Neural progenitor cell (in vitro differentiated cells): ENCODE results near the gene MRPL57. TPM values are rescaled to one million over a fixed set of nuclear protein-coding genes. Genes with fewer than 3 reads are reported as not detected.
"Not testable (repeated sequence)": the region's sequence is repeated elsewhere in the genome, so short reads cannot be mapped to it uniquely, and the experiment has no call there.

Source experiments
- DNase-seq: peaks from one replicate; pipeline ENCODE4 v3.0.0-alpha.2; 2016; ENCODE audit warnings: low spot score
- H2AFZ ChIP-seq: fragments of 200-600 bp; sonication (generic); replicated peaks from 2 replicates; pipeline ENCODE4 v1.6.1; 2016; ENCODE audit warnings: antibody characterized with exemption
- H3F3A ChIP-seq: fragments of 200-600 bp; sonication (generic); 2 replicates; pipeline ENCODE4 v1.6.1; 2016; ENCODE audit warnings: antibody characterized with exemption, low read depth
- H3K27ac ChIP-seq: fragments of 200-600 bp; sonication (generic); 2 replicates; pipeline ENCODE4 v1.5.1; 2016; ENCODE audit warnings: mild to moderate bottlenecking
- H3K27me3 ChIP-seq: fragments of 200-600 bp; sonication (generic); 2 replicates; pipeline ENCODE4 v1.6.1; 2016; ENCODE audit warnings: mild to moderate bottlenecking, moderate library complexity
- H3K36me3 ChIP-seq: fragments of 200-600 bp; sonication (generic); 2 replicates; pipeline ENCODE4 v1.5.1; 2016
- H3K4me1 ChIP-seq: fragments of 200-600 bp; sonication (generic); 2 replicates; pipeline ENCODE4 v1.6.1; 2016; ENCODE audit warnings: mixed run types
- H3K4me2 ChIP-seq: fragments of 200-600 bp; sonication (generic); 2 replicates; pipeline ENCODE4 v1.6.1; 2016
- H3K4me3 ChIP-seq: fragments of 200-600 bp; sonication (generic); 2 replicates; pipeline ENCODE4 v1.5.1; 2016
- H3K79me2 ChIP-seq: fragments of 200-600 bp; sonication (generic); 2 replicates; pipeline ENCODE4 v1.6.1; 2016; ENCODE audit warnings: low read depth
- H3K9ac ChIP-seq: fragments of 200-600 bp; sonication (generic); 2 replicates; pipeline ENCODE4 v1.6.1; 2016
- H3K9me3 ChIP-seq: fragments of 200-600 bp; sonication (generic); 2 replicates; pipeline ENCODE4 v1.5.1; 2016; ENCODE audit warnings: low read depth
- H4K20me1 ChIP-seq: fragments of 200-600 bp; sonication (generic); 2 replicates; pipeline ENCODE4 v1.6.1; 2016; ENCODE audit warnings: low read depth
- H3K27ac Mint-ChIP-seq: 3 replicates; pipeline ENCODE4 v1.8.0; 2021; ENCODE audit warnings: mixed read lengths
- H3K27me3 Mint-ChIP-seq: 2 replicates; pipeline ENCODE4 v1.8.0; 2022; ENCODE audit warnings: low read depth, mild to moderate bottlenecking, inconsistent platforms, moderate library complexity, mixed read lengths; ENCODE audit not compliant: insufficient read depth
- H3K36me3 Mint-ChIP-seq: 3 replicates; pipeline ENCODE4 v1.8.0; 2021; ENCODE audit warnings: mixed read lengths
- H3K4me1 Mint-ChIP-seq: 3 replicates; pipeline ENCODE4 v1.8.0; 2021; ENCODE audit warnings: mixed read lengths
- H3K4me3 Mint-ChIP-seq: 3 replicates; pipeline ENCODE4 v1.8.0; 2021; ENCODE audit warnings: mild to moderate bottlenecking, moderate library complexity, mixed read lengths
- H3K9me3 Mint-ChIP-seq: 3 replicates; pipeline ENCODE4 v1.8.0; 2020; ENCODE audit warnings: mixed read lengths
- CTCF ChIP-seq: fragments of 200-600 bp; sonication (generic); IDR thresholded peaks from 2 replicates; pipeline ENCODE4 v1.5.1; 2017; ENCODE audit warnings: antibody characterized with exemption, mild to moderate bottlenecking
- EZH2 ChIP-seq: fragments of 200-600 bp; sonication (generic); IDR thresholded peaks from 2 replicates; pipeline ENCODE4 v1.6.1; 2017; ENCODE audit warnings: antibody characterized with exemption, mild to moderate bottlenecking, moderate library complexity
- EZH2phosphoT487 ChIP-seq: fragments of 200-600 bp; sonication (generic); IDR thresholded peaks from 2 replicates; pipeline ENCODE4 v1.6.1; 2017; ENCODE audit warnings: antibody characterized with exemption
- total RNA-seq: library from RNA; depleted of rRNA; stranded (reverse); fragments of >200 nt; gene quantifications from 2 replicates; pipeline ENCODE4 v1.2.3, GENCODE V29; 2015; ENCODE audit warnings: low replicate concordance

MRPL57 gene
- total RNA-seq, 1 donor from 2014 or later = 11.4 TPM

DNA sequence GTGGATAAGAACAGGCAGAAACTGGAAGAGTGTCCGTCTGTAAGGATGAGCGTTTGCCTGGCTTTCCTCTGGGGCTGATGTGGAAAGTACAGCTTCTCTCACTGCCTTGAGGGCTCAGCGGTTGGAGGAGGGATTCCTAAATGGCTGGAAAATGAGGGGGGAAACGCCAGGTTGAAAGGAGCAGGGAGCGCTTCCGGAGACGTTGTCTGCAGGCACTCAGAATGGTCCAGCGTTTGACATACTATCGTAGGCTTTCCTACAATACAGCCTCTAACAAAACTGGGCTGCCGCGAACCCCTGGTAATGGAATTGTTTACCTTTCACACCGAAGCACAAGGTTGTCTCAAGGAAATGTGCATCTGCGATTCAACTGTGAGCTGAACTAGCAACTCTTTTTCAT, 39.9 kb downstream of the MRPL57 start:
- peak overlapping the region; percentile 88 for H2AFZ ChIP-seq
- DNase-seq = peak; percentile 12
- H3K27me3 Mint-ChIP-seq = peaks cover 2% of the 10 kb centered on the region

GRCh38 chr13:21218351-21219035, 42.0 kb downstream of the MRPL57 start:
- no peak overlapping the region for H3K27ac ChIP-seq
- no peak for TF ChIP-seq EZH2
- no peaks in the 10 kb centered on the region for H3K36me3 Mint-ChIP-seq
- no peaks in the 10 kb centered on the region for H3K9me3 ChIP-seq
- DNase-seq = no peak
- H3F3A ChIP-seq = no peaks in the 10 kb centered on the region
- H3K4me2 ChIP-seq = no peak overlapping the region
- no peaks in the 10 kb centered on the region for H3K4me1 Mint-ChIP-seq
- H3K27me3 Mint-ChIP-seq = peaks cover 7% of the 10 kb centered on the region
- H3K9ac ChIP-seq = no peak overlapping the region
- no peaks in the 10 kb centered on the region for H3K4me1 ChIP-seq
- no peaks in the 10 kb centered on the region for H3K79me2 ChIP-seq
- no peaks in the 10 kb centered on the region for H3K27me3 ChIP-seq
- no peak overlapping the region for H3K4me3 ChIP-seq
- H3K4me3 Mint-ChIP-seq = no peak overlapping the region
- H2AFZ ChIP-seq = peak overlapping the region; percentile 37
- peaks cover 7% of the 10 kb centered on the region for H3K9me3 Mint-ChIP-seq
- no peaks in the 10 kb centered on the region for H4K20me1 ChIP-seq
- no peaks in the 10 kb centered on the region for H3K36me3 ChIP-seq
- no peak overlapping the region for H3K27ac Mint-ChIP-seq

More for the DNA sequence above, 39.9 kb downstream of the MRPL57 start:
- Histone ChIP-seq H3K27ac (no peak overlapping the region), H3K9ac (no peak overlapping the region), H3F3A (no peaks in the 10 kb centered on the region), H3K27me3 (no peaks in the 10 kb centered on the region), H3K79me2 (no peaks in the 10 kb centered on the region), H3K4me1 (no peaks in the 10 kb centered on the region), H3K36me3 (no peaks in the 10 kb centered on the region), H4K20me1 (no peaks in the 10 kb centered on the region), H3K9me3 (no peaks in the 10 kb centered on the region), H3K4me3 (no peak overlapping the region), H3K4me2 (no peak overlapping the region)
- Mint-ChIP-seq H3K27ac (no peak overlapping the region), H3K36me3 (no peaks in the 10 kb centered on the region), H3K4me1 (no peaks in the 10 kb centered on the region), H3K9me3 (peaks cover 11% of the 10 kb centered on the region), H3K4me3 (no peak overlapping the region)
- TF ChIP-seq EZH2phosphoT487 (no peak), CTCF (no peak), EZH2 (no peak)

DNA sequence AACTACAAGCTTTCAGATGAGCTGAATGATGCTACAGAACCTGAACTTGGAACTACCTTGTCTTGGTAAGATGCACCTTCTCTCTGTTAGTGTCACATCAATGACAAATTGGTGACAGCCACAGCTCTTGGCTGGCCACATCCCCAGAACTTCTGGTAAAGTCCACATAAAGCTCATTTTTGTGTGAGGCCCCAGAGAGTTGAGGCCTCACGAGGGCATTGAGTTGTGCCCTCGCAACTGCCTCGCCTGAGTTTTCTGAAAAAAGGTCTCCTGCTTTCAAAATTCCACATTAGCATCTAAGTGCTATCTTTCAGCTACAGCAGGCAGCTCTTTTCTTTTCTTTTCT, 42.6 kb downstream of the MRPL57 start:
- H3K4me2 ChIP-seq = no peak overlapping the region
- no peak overlapping the region for H3K27ac Mint-ChIP-seq
- H3K9me3 Mint-ChIP-seq = peaks cover 7% of the 10 kb centered on the region
- peaks cover 9% of the 10 kb centered on the region for H3K27me3 Mint-ChIP-seq
- H3K27ac ChIP-seq = no peak overlapping the region
- H4K20me1 ChIP-seq = no peaks in the 10 kb centered on the region
- no peaks in the 10 kb centered on the region for H3K79me2 ChIP-seq
- no peak for DNase-seq
- H3F3A ChIP-seq = no peaks in the 10 kb centered on the region
- H3K36me3 ChIP-seq = no peaks in the 10 kb centered on the region
- no peak overlapping the region for H3K4me3 ChIP-seq
- no peaks in the 10 kb centered on the region for H3K27me3 ChIP-seq
- no peak overlapping the region for H3K4me3 Mint-ChIP-seq
- H3K4me1 Mint-ChIP-seq = no peaks in the 10 kb centered on the region
- H3K36me3 Mint-ChIP-seq = no peaks in the 10 kb centered on the region
- H2AFZ ChIP-seq = no peak overlapping the region
- H3K4me1 ChIP-seq = no peaks in the 10 kb centered on the region
- no peak overlapping the region for H3K9ac ChIP-seq
- H3K9me3 ChIP-seq = no peaks in the 10 kb centered on the region
- TF ChIP-seq EZH2 (no peak), EZH2phosphoT487 (no peak), CTCF (no peak)

GRCh38 chr13:21219716-21220115, 43.3 kb downstream of the MRPL57 start:
- H3F3A ChIP-seq, H3K9ac ChIP-seq, H3K4me1 Mint-ChIP-seq, H4K20me1 ChIP-seq, H3K36me3 Mint-ChIP-seq, H3K27ac Mint-ChIP-seq, H3K79me2 ChIP-seq, H3K4me2 ChIP-seq, H3K27me3 ChIP-seq, H3K9me3 ChIP-seq, H3K4me3 ChIP-seq, H3K9me3 Mint-ChIP-seq, H3K27ac ChIP-seq, H3K36me3 ChIP-seq, H3K4me3 Mint-ChIP-seq, H2AFZ ChIP-seq, H3K4me1 ChIP-seq, DNase-seq, H3K27me3 Mint-ChIP-seq: not testable (repeated sequence)
